ENCODE data around the gene CD48.

CD48 gene

GRCh38 chr1:160744199-160744851 lies 32.7 kb upstream of the CD48 start:
- no peak for TF ChIP-seq CTCF (IDR thresholded peaks at IDR 0.05; ENCODE audit: low read depth, low read length, missing control alignments)
- H3K4me3 ChIP-seq (ENCODE audit: low read depth, low read length), result no peak overlapping the region
- no peak for DNase-seq (ENCODE audit: low read depth)
- in situ Hi-C loops (cut with HindIII; ENCODE audit: low sequenced_read_pairs), result no loop called here

GRCh38 chr1:160743266-160743665 lies 31.6 kb upstream of the CD48 start:
- DNase-seq (ENCODE audit: low read depth), result no peak
- in situ Hi-C loops (cut with HindIII; ENCODE audit: low sequenced_read_pairs), result no loop called here
- no peak overlapping the region for H3K4me3 ChIP-seq (ENCODE audit: low read depth, low read length)
- TF ChIP-seq CTCF (IDR thresholded peaks at IDR 0.05; ENCODE audit: low read depth, low read length, missing control alignments), result no peak

- no peak for TF ChIP-seq CTCF (IDR thresholded peaks at IDR 0.05; ENCODE audit: low read depth, low read length, missing control alignments)
- no peak for DNase-seq (ENCODE audit: low read depth)
- H3K4me3 ChIP-seq (ENCODE audit: low read depth, low read length), result no peak overlapping the region
- in situ Hi-C loops (cut with HindIII; ENCODE audit: low sequenced_read_pairs), result no loop called here
These were observed 31.0 kb upstream of the CD48 start for GRCh38 chr1:160742428-160743127.

- DNase-seq (ENCODE audit: low read depth), result no peak
- no peak for TF ChIP-seq CTCF (IDR thresholded peaks at IDR 0.05; ENCODE audit: low read depth, low read length, missing control alignments)
- in situ Hi-C loops (cut with HindIII; ENCODE audit: low sequenced_read_pairs), result no loop called here
- no peak overlapping the region for H3K4me3 ChIP-seq (ENCODE audit: low read depth, low read length)
These were observed 30.2 kb upstream of the CD48 start for GRCh38 chr1:160741612-160742348.

- no peak overlapping the region for H3K4me3 ChIP-seq (ENCODE audit: low read depth, low read length)
- no peak for DNase-seq (ENCODE audit: low read depth)
- in situ Hi-C loops (cut with HindIII; ENCODE audit: low sequenced_read_pairs), result no loop called here
- no peak for TF ChIP-seq CTCF (IDR thresholded peaks at IDR 0.05; ENCODE audit: low read depth, low read length, missing control alignments)
These were observed 29.5 kb upstream of the CD48 start for GRCh38 chr1:160741092-160741501.

GRCh38 chr1:160740133-160740688 lies 28.6 kb upstream of the CD48 start:
- no peak for DNase-seq (ENCODE audit: low read depth)
- in situ Hi-C loops (cut with HindIII; ENCODE audit: low sequenced_read_pairs), result no loop called here
- no peak for TF ChIP-seq CTCF (IDR thresholded peaks at IDR 0.05; ENCODE audit: low read depth, low read length, missing control alignments)
- no peak overlapping the region for H3K4me3 ChIP-seq (ENCODE audit: low read depth, low read length)

All from astrocyte of the cerebellum (primary cell).